ENCODE measurements around the gene TMPRSS11A.

- TF ChIP-seq POLR2A (IDR thresholded peaks at IDR 0.05; ENCODE audit: low read depth, low read length) = no peak
- TF ChIP-seq POLR2AphosphoS5 (IDR thresholded peaks at IDR 0.05; ENCODE audit: low read depth, low read length) = no peak
Observed at GRCh38 chr4:67883458-67883857, 79.8 kb downstream of the TMPRSS11A start.
